Left ventricle myocardium superior (tissue), 1 donor: ENCODE results near the gene CD200R1L. TPM values are rescaled to one million over a fixed set of nuclear protein-coding genes. Genes with fewer than 3 reads are reported as not detected.
A peak's percentile ranks its signal among the peaks of the same experiment; 100 is the strongest.

Source experiments
- ATAC-seq: fragments of 200-7000 bp; cut with Tn5 transposase; one replicate; pipeline ENCODE4 v1.9.1; 2020; ENCODE audit warnings: mild to moderate bottlenecking, moderate library complexity
- DNase-seq: peaks from one replicate; pipeline ENCODE4 v3.0.0-alpha.2; 2020
- intact Hi-C: fragments of 100-400 bp; cut with micrococcal nuclease; formaldehyde crosslinking; loops from one replicate; pipeline ENCODE4 v1.11.0; 2022
- total RNA-seq: library from RNA; stranded (reverse); fragmentation: NEBNext Ultra II Directional; extraction: Animal tissue kit (Norgen Biotek cat#: 25700); gene quantifications from one replicate; pipeline ENCODE4 v1.2.1, GENCODE V29; 2021
- donor health status: DM: no; HTN: yes; CAD: no; lungs with severe emphysema.

CD200R1L gene
- total RNA-seq, 1 donor from 2014 or later, result not detected

DNA sequence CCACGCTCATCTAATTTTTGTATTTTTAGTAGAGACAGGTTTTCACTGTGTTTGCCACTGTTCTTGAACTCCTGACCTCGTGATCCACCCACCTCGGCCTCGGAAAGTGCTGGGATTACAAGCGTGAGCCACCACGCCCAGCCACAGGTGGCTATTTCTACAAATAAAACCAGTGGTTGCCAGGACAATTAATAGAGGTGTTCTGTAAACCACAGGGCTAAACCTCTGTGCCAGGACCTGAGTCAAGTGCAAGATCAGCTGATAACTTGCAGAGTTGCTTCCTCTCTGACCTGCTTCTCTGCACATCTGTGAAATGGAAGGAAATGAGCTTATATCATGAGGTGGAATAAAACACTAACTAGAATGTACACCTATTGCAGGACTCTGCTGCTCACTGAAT, 72.8 kb downstream of the CD200R1L start:
- intact Hi-C loops, result no loop called here
- no peak for ATAC-seq

DNA sequence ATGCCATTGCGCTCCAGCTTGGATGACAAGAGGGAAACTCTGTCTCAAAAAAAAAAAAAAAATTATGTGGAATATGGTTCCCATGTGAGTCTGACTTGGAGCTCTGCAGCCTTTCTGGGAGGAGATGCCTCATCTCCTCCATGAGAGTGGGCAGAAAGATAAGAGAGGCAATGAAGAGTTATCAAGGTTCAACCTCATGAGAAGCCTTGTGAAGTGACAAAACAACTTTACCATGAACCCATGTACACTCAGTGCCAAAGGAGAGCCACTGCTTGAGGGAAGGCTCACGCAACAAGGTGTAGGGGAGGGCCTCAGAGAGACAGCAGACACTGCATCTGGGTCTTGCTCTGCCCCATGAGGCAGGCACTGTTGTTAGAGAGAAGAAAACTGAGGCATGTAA, 75.7 kb downstream of the CD200R1L start:
- no peak for DNase-seq
- intact Hi-C loops, result no loop called here
- ATAC-seq, result no peak

More for the DNA sequence above, 72.8 kb downstream of the CD200R1L start:
- DNase-seq, result no peak

DNA sequence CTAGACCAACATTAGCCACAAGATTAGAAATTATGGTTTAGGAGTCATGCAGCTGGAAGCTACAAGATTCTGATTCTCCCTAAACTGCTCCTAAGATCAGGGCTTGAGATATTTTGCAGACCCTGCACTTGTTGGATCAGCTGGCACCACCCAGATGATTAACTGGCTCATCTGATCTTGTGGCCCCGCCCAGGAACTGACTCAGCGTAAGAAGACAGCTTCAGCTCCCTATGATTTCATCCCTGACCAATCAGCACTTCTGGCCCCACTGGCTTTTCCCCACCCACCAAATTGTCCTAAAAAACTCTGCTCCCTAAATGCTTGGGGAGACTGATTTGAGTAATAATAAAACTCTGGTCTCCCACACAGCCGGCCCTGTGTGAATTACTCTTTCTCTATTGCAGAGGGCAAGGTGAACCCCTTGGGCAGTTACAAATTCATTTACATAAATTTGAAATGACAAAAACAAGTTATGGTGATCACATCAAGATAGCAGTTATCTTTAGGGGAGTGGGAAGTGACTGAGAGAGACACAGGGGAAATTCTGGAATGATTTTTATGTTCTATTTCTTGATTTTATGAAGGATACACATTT, 76.5 kb downstream of the CD200R1L start:
- ATAC-seq (no peak), DNase-seq (peak; percentile 50)
- intact Hi-C loops, result no loop called here

DNA sequence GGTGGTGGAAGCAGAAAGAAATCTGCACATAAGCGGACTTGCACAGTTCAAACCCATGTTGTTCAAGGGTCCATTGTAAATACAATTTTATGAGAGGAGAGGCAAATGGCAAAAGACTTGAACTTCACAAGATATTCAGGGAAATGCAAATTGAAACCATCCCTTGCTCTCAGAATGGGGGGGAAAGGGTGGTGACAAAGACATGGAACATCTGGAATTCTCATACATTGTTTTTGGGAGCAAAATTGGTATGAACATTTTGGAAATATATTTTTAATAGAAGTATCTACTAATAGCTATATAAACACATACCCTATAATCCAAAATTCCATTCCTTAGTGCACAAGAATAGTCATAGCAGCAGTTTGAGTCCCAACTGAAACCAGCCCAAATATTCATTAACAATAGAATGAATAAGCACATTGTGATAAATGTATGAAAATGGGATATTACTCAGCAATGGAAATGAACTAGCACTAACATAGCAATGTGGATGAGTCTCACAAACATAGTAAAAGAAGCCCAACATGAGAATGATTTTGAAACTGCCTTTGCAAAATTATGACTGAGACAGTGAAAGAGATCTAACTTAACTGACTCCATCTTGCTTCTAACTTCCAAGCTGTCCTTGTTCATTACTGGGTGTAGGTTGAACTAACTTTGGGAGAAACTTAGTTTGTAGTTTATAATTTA, 77.2 kb downstream of the CD200R1L start:
- DNase-seq, result no peak
- intact Hi-C loops, result no loop called here
- ATAC-seq, result no peak

DNA sequence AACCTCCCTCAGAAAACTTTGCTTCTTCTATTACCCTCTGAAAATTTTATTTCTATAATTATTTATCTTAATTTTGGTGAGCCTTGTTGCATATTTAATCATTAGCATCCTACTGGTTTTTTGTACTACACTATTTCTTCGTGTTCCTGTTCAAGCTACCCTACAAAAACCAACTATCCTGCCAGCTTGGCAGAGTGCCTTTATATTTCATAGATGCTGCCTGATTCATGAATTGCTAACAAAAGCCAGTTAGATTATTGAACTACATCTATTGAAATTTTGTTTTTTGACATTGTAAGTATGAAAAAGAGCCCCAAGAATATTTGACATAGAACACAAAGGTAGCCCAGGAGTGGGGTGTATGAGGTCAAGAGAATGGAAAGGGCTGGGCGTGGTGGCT, 78.9 kb downstream of the CD200R1L start:
- ATAC-seq, result no peak
- no peak for DNase-seq
- intact Hi-C loops, result no loop called here

DNA sequence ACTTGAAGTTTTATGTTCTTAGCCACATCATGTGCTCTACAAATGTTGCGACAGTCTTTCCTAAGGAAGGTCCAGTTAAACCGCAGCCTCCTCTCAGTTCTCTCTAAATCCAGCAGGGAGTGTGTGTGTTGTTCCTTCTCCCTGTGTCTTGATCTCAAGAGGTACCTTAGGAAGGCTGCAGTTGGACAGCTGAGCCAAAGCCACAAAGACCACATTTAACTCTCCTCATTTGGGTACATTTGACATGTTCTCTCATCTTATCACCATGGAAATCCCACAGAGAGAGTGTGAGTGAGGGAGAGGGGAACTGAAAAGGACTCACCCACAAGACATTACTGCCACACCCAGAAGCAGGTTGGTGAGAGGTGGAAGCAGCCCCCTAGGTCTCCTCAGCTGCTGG, 79.5 kb downstream of the CD200R1L start:
- intact Hi-C loops, result no loop called here
- DNase-seq (no peak), ATAC-seq (peak; percentile 68)

Other genes starting within 250 kb of the CD200R1L start
- 80.0 TPM for gene CCDC80, start 205.7 kb downstream of the CD200R1L start, total RNA-seq
- gene CD200R1, start 128.2 kb upstream of the CD200R1L start, total RNA-seq, result 0.87 TPM
- 34.6 TPM for gene GTPBP8, start 144.1 kb upstream of the CD200R1L start, total RNA-seq